ENCODE results near the gene SLC15A4. TPM values are rescaled to one million over a fixed set of nuclear protein-coding genes. Genes with fewer than 3 reads are reported as not detected.

Gene SLC15A4
- total and polyA plus RNA-seq, 2 of the 13 experiments (the other 11 are each of a cell fraction or from before 2014, with no cell fraction given) = 17.3 to 22.7 TPM

GRCh38 chr12:128827724-128828123 is 4.0 kb upstream of the SLC15A4 start:
- Histone ChIP-seq H3K9ac (ENCODE audit: insufficient read depth, low read depth, low read length) (no peak overlapping the region), H4K20me1 (ENCODE audit: insufficient read depth, low read length) (no peaks in the 10 kb centered on the region), H3K36me3 (replicated peaks in 1 of 2; ENCODE audit: control insufficient read depth in 1 of 2, insufficient read depth in 2 of 2, low read length in 2 of 2) (no peaks in the 10 kb centered on the region), H3K79me2 (ENCODE audit: insufficient read depth, low read length) (peaks cover 5% of the 10 kb centered on the region), H3K27me3 (ENCODE audit: control insufficient read depth in 1 of 2, insufficient read depth in 2 of 2, low read length in 2 of 2) (no peaks in the 10 kb centered on the region), H3K4me2 (ENCODE audit: low read depth, low read length) (no peak overlapping the region), H3K4me3 (replicated peaks in 1 of 3; ENCODE audit: insufficient read depth in 1 of 3, low read depth in 2 of 3, low read length in 3 of 3) (no peak overlapping the region), H3K27ac (ENCODE audit: extremely low read length, insufficient read depth, low read length) (no peak overlapping the region), H2AFZ (ENCODE audit: low read length) (no peak overlapping the region), H3K4me1 (ENCODE audit: insufficient read depth, low read length) (peaks cover 8% of the 10 kb centered on the region), H3K9me3 (ENCODE audit: low read length) (peaks cover 4% of the 10 kb centered on the region; the same call in 1 of the 2 replicates)
- no peak for ATAC-seq
- intact Hi-C loops (cut with micrococcal nuclease; ENCODE audit: unreplicated experiment) (no loop called here), in situ Hi-C loops (cut with HindIII; ENCODE audit: extremely low pct_ligation_motif_present, low pct_unique_long_range_greater_than_20kb) (no loop called here)
- FAIRE-seq = no peak
- no TSS peak for BruUV-seq (replicated peaks)
- POLR2A ChIA-PET = no interaction called here
- peak; percentile 99 for TF ChIP-seq ZNF331 (CRISPR knock-in tag; IDR thresholded peaks at IDR 0.05)
- no peak for TF ChIP-seq HNRNPUL1 (IDR thresholded peaks at IDR 0.05; ENCODE audit: low read depth, low read length)
- CTCF ChIA-PET (ENCODE audit: low intra/inter-chr PET ratio, low total read pairs) = no interaction called here
- 100% methylated on average over 2 of the region's 2 CpGs for WGBS (ENCODE audit: low lambda C conversion rate)
- DNase-seq (ENCODE audit: low spot score) = no peak

- intact Hi-C loops (cut with micrococcal nuclease; ENCODE audit: unreplicated experiment) = no loop called here
- no peaks in the 10 kb centered on the region for H3K27me3 ChIP-seq (ENCODE audit: control insufficient read depth in 1 of 2, insufficient read depth in 2 of 2, low read length in 2 of 2)
- no peak overlapping the region for H3K4me2 ChIP-seq (ENCODE audit: low read depth, low read length)
- H3K27ac ChIP-seq (ENCODE audit: extremely low read length, insufficient read depth, low read length) = no peak overlapping the region
- H4K20me1 ChIP-seq (ENCODE audit: insufficient read depth, low read length) = no peaks in the 10 kb centered on the region
- ATAC-seq (no peak), FAIRE-seq (no peak), DNase-seq (ENCODE audit: low spot score) (no peak)
- POLR2A ChIA-PET = no interaction called here
- H3K4me3 ChIP-seq (replicated peaks in 1 of 3; ENCODE audit: insufficient read depth in 1 of 3, low read depth in 2 of 3, low read length in 3 of 3) = no peak overlapping the region
- in situ Hi-C loops (cut with HindIII; ENCODE audit: extremely low pct_ligation_motif_present, low pct_unique_long_range_greater_than_20kb) = no loop called here
- H3K9ac ChIP-seq (ENCODE audit: insufficient read depth, low read depth, low read length) = no peak overlapping the region
- H3K4me1 ChIP-seq (ENCODE audit: insufficient read depth, low read length) = peaks cover 26% of the 10 kb centered on the region
- H3K36me3 ChIP-seq (replicated peaks in 1 of 2; ENCODE audit: control insufficient read depth in 1 of 2, insufficient read depth in 2 of 2, low read length in 2 of 2) = no peaks in the 10 kb centered on the region
- no TSS peak for BruUV-seq (replicated peaks)
- 98% methylated on average over 4 of the region's 4 CpGs for WGBS (ENCODE audit: low lambda C conversion rate)
- peaks cover 4% of the 10 kb centered on the region; the same call in 1 of the 2 replicates for H3K9me3 ChIP-seq (ENCODE audit: low read length)
- CTCF ChIA-PET (ENCODE audit: low intra/inter-chr PET ratio, low total read pairs) = no interaction called here
- H2AFZ ChIP-seq (ENCODE audit: low read length) = no peak overlapping the region
- peaks cover 17% of the 10 kb centered on the region for H3K79me2 ChIP-seq (ENCODE audit: insufficient read depth, low read length)
- TF ChIP-seq CREB3 (CRISPR knock-in tag; IDR thresholded peaks at IDR 0.05) = no peak
- no peak for TF ChIP-seq ZNF7 (CRISPR knock-in tag; IDR thresholded peaks at IDR 0.05)
- no peak for TF ChIP-seq SCMH1 (CRISPR knock-in tag; IDR thresholded peaks at IDR 0.05; ENCODE audit: borderline replicate concordance)
- TF ChIP-seq RCOR2 (CRISPR knock-in tag; IDR thresholded peaks at IDR 0.05) = no peak
- TF ChIP-seq NRL (CRISPR knock-in tag; IDR thresholded peaks at IDR 0.05; ENCODE audit: borderline replicate concordance) = no peak
- no peak for TF ChIP-seq SRSF1 (optimal IDR thresholded peaks at IDR 0.05; ENCODE audit: low read depth, low read length)
- no peak for TF ChIP-seq HMGXB3 (CRISPR knock-in tag; IDR thresholded peaks at IDR 0.05; ENCODE audit: borderline replicate concordance)
- no peak for TF ChIP-seq HMGXB4 (CRISPR knock-in tag; IDR thresholded peaks at IDR 0.05; ENCODE audit: borderline replicate concordance in 1 of 2, low read depth in 1 of 2)
- TF ChIP-seq SRSF4 (IDR thresholded peaks at IDR 0.05; ENCODE audit: low read depth, low read length, poor library complexity, severe bottlenecking) = no peak
Observed at GRCh38 chr12:128825835-128826234, 2.1 kb upstream of the SLC15A4 start.
